SK-N-SH (cell line): ENCODE results near the gene EIF4E1B. TPM values are rescaled to one million over a fixed set of nuclear protein-coding genes. Genes with fewer than 3 reads are reported as not detected.

ENCODE experiments used
- CTCF ChIA-PET: fragments of 300-600, 350-600 bp; formaldehyde crosslinking; extraction: SDS; loops from one replicate; lab custom pipeline; 2021; lab: Yijun Ruan, JAX
- POLR2A ChIA-PET: fragments of 350-600 bp; sonication (Branson Sonifier 250); formaldehyde crosslinking; extraction: SDS; loops from one replicate; lab custom pipeline; 2020; ENCODE audit warnings: antibody characterized with exemption, inconsistent platforms; lab: Yijun Ruan, JAX
- DNase-seq: peaks from one replicate; pipeline ENCODE4 v3.0.0; 2012
- H2AFZ ChIP-seq: fragments of 200-600 bp; sonication (generic); 2 replicates; pipeline ENCODE4 v1.8.1; 2016; ENCODE audit warnings: antibody characterized with exemption, mild to moderate bottlenecking, low read depth
- H3F3A ChIP-seq: fragments of 200-600 bp; sonication (generic); replicated peaks from 2 replicates; pipeline ENCODE3; 2016; ENCODE audit warnings: antibody characterized with exemption, mild to moderate bottlenecking; ENCODE audit not compliant: insufficient read depth
- H3K27ac ChIP-seq, 2 experiments: fragments of 200-500 bp in 1 of 2; fragments of 200-600 bp in 1 of 2; sonication (Bioruptor generic) in 1 of 2; sonication (generic), shearing (Covaris generic) in 1 of 2; 2 replicates each; pipeline versions ENCODE4 v1.5.1 to v1.6.1; 2014 to 2016; ENCODE audit warnings: low read depth in 2 of 2, inconsistent platforms in 1 of 2, low read length in 1 of 2, mild to moderate bottlenecking in 1 of 2, mixed read lengths in 1 of 2
- H3K27me3 ChIP-seq: fragments of 200-600 bp; sonication (generic), shearing (Covaris generic); 2 replicates; pipeline ENCODE4 v1.6.1; 2016; ENCODE audit warnings: mixed run types; ENCODE audit not compliant: insufficient read depth
- H3K36me3 ChIP-seq, 2 experiments: fragments of 200-500 bp in 1 of 2; fragments of 200-600 bp in 1 of 2; sonication (Bioruptor generic) in 1 of 2; sonication (generic) in 1 of 2; replicated peaks in 1 of 2; 2 replicates each; pipeline versions ENCODE3 to v1.5.1; 2014 to 2016; ENCODE audit warnings: low read length in 1 of 2, mild to moderate bottlenecking in 1 of 2; ENCODE audit not compliant: insufficient read depth in 2 of 2, control insufficient read depth in 1 of 2
- H3K4me1 ChIP-seq, 2 experiments: fragments of 200-500 bp in 1 of 2; fragments of 200-600 bp in 1 of 2; sonication (Bioruptor generic) in 1 of 2; sonication (generic), shearing (Covaris generic) in 1 of 2; 2 replicates each; pipeline versions ENCODE4 v1.5.1 to v1.6.1; 2014 to 2016; ENCODE audit warnings: low read depth in 1 of 2, low read length in 1 of 2, mixed run types in 1 of 2; ENCODE audit not compliant: insufficient read depth in 2 of 2, control insufficient read depth in 1 of 2
- H3K4me2 ChIP-seq: fragments of 200-600 bp; sonication (generic), shearing (Covaris generic); 2 replicates; pipeline ENCODE4 v1.6.1; 2017; ENCODE audit warnings: mixed run types
- H3K4me3 ChIP-seq, 2 experiments: fragments of 200-500 bp in 1 of 2; fragments of 200-600 bp in 1 of 2; sonication (Bioruptor generic) in 1 of 2; sonication (generic), shearing (Covaris generic) in 1 of 2; 2 replicates each; pipeline versions ENCODE4 v1.5.1 to v1.8.1; 2014 to 2016; ENCODE audit warnings: low read depth in 2 of 2, inconsistent platforms in 1 of 2, low read length in 1 of 2, mild to moderate bottlenecking in 1 of 2, mixed read lengths in 1 of 2, moderate library complexity in 1 of 2
- H3K79me2 ChIP-seq: fragments of 200-600 bp; sonication (generic); 2 replicates; pipeline ENCODE4 v1.8.1; 2017; ENCODE audit warnings: mild to moderate bottlenecking; ENCODE audit not compliant: insufficient read depth
- H3K9ac ChIP-seq: fragments of 200-600 bp; sonication (generic); 2 replicates; pipeline ENCODE4 v1.6.1; 2017; ENCODE audit warnings: mixed run types
- H3K9me2 ChIP-seq: fragments of 200-600 bp; sonication (generic); 2 replicates; pipeline ENCODE4 v1.6.1; 2017; ENCODE audit warnings: mixed run types
- H3K9me3 ChIP-seq: fragments of 200-600 bp; sonication (generic); 2 replicates; pipeline ENCODE4 v1.6.1; 2017; ENCODE audit warnings: mixed run types, mild to moderate bottlenecking, moderate library complexity
- H4K20me1 ChIP-seq: fragments of 200-600 bp; sonication (generic); 2 replicates; pipeline ENCODE4 v1.6.1; 2017; ENCODE audit warnings: mild to moderate bottlenecking, mixed run types; ENCODE audit not compliant: insufficient read depth
- CHD2 ChIP-seq: fragments of 150-350 bp; IDR thresholded peaks from 2 replicates; pipeline ENCODE4 v1.6.1; 2018; ENCODE audit warnings: low read length; ENCODE audit not compliant: partially characterized antibody
- CTCF ChIP-seq: fragments of 200-600 bp; sonication (generic); IDR thresholded peaks from 2 replicates; pipeline ENCODE4 v1.6.1; 2017; ENCODE audit warnings: antibody characterized with exemption, mild to moderate bottlenecking, moderate library complexity
- EZH2phosphoT487 ChIP-seq: fragments of 200-600 bp; sonication (generic); IDR thresholded peaks from 2 replicates; pipeline ENCODE4 v1.6.1; 2017; ENCODE audit warnings: low read depth, mixed run types, mild to moderate bottlenecking, antibody characterized with exemption, moderate library complexity, borderline replicate concordance
- FOSL2 ChIP-seq: IDR thresholded peaks from 2 replicates; pipeline ENCODE4 v1.4.0; 2012; ENCODE audit warnings: low read depth, mild to moderate bottlenecking, moderate library complexity, borderline replicate concordance
- FOXJ3 ChIP-seq: sonication (generic); formaldehyde crosslinking; IDR thresholded peaks from 2 replicates; pipeline ENCODE4 v1.5.1; 2020; ENCODE audit warnings: mild to moderate bottlenecking, missing genetic modification reagents
- FOXM1 ChIP-seq: IDR thresholded peaks from 2 replicates; pipeline ENCODE4 v1.4.0; 2012; ENCODE audit warnings: low read depth, mild to moderate bottlenecking
- IRF3 ChIP-seq: fragments of 150-350 bp; IDR thresholded peaks from 2 replicates; pipeline ENCODE4 v1.6.1; 2016; ENCODE audit warnings: mild to moderate bottlenecking, low read depth, low read length
- JUND ChIP-seq: IDR thresholded peaks from 2 replicates; pipeline ENCODE4 v1.4.0; 2012
- MEF2A ChIP-seq: IDR thresholded peaks from 2 replicates; pipeline ENCODE4 v1.4.0; 2012; ENCODE audit warnings: low read depth, borderline replicate concordance
- MXI1 ChIP-seq: IDR thresholded peaks from 2 replicates; pipeline ENCODE4 v1.6.1; 2012; ENCODE audit warnings: mild to moderate bottlenecking, low read depth, low read length, improper control_type of control experiment
- POLR2AphosphoS5 ChIP-seq: IDR thresholded peaks from 2 replicates; pipeline ENCODE4 v1.6.1; 2012; ENCODE audit warnings: low read depth, low read length
- RAD21 ChIP-seq: IDR thresholded peaks from 2 replicates; pipeline ENCODE4 v1.6.1; 2012; ENCODE audit warnings: mild to moderate bottlenecking, low read length
- RFX5 ChIP-seq: IDR thresholded peaks from 2 replicates; pipeline ENCODE4 v1.6.1; 2012; ENCODE audit warnings: mild to moderate bottlenecking, improper control_type of control experiment, low read length
- YY1 ChIP-seq: IDR thresholded peaks from 2 replicates; pipeline ENCODE4 v1.4.0; 2012; ENCODE audit warnings: low read depth, mild to moderate bottlenecking
- ZBTB33 ChIP-seq: IDR thresholded peaks from 2 replicates; pipeline ENCODE4 v1.4.0; 2012; ENCODE audit warnings: low read depth, borderline replicate concordance
- WGBS: methylation state at CpG from one replicate; pipeline ENCODE4 v1.1.6; 2017; ENCODE audit warnings: low lambda C conversion rate; 5-methylcytosine and 5-hydroxymethylcytosine counted together
- polyA plus RNA-seq, 3 experiments: library from polyadenylated mRNA; depleted of rRNA; stranded (reverse); fragments of >200 nt; gene quantifications; 2 replicates each; pipeline ENCODE4 v1.2.3, GENCODE V29; 2012
- TF ChIP-seq, protein P1 (sequence below): IDR thresholded peaks from 2 replicates; pipeline ENCODE4 v1.4.0; 2012; ENCODE audit warnings: low read depth, borderline replicate concordance
- TF ChIP-seq, protein P2 (sequence below): IDR thresholded peaks from 2 replicates; pipeline ENCODE4 v1.4.0; 2012; ENCODE audit warnings: low read depth
- TF ChIP-seq, protein P3 (sequence below): IDR thresholded peaks from 2 replicates; pipeline ENCODE4 v1.6.1; 2012; ENCODE audit warnings: mild to moderate bottlenecking, low read depth, low read length, moderate library complexity

EIF4E1B gene
- polyA plus RNA-seq, 1 of the 3 experiments (the other 2 are of a cell fraction), result not detected

- no peak for TF ChIP-seq ZBTB33
- TF ChIP-seq, all 33 proteins: peak for 0
These were observed 35.9 kb upstream of the EIF4E1B start (continued) for GRCh38 chr5:176594554-176594953.

DNA sequence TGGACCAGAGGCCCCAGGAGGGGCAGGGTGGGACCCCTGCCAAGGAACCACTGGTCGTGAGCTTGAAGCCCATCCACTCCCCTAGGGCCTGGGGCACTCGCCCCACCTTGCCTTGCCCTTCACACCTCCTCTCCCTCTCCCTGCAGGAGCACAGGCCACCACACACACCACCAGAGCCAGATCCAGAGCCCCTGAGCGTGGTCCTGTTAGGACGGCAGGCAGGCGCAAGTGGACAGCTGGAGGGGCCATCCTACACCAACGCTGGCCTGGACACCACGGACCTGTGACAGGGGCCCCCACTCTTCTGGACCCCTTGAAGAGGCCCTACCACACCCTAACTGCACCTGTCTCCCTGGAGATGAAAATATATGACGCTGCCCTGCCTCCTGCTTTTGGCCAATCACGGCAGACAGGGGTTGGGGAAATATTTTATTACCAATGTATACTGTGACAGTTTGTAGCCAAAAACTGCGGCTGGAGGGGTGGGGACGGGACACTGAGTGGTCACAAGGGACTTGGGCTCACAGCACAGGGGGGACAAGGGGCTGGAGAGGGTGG lies 35.0 kb upstream of the EIF4E1B start:
- 82% methylated on average over 7 of the region's 11 CpGs for WGBS
- H3K9me3 ChIP-seq, result no peaks in the 10 kb centered on the region
- H3K9ac ChIP-seq, result no peak overlapping the region
- H3K27ac ChIP-seq, result no peak overlapping the region
- H3K4me2 ChIP-seq, result no peak overlapping the region
- H3K4me1 ChIP-seq, result no peaks in the 10 kb centered on the region
- peaks cover 0 to 8% of the 10 kb centered on the region in 2 experiments for H3K36me3 ChIP-seq
- POLR2A ChIA-PET, result no interaction called here
- H3K9me2 ChIP-seq, result no peaks in the 10 kb centered on the region
- no peaks in the 10 kb centered on the region for H3K79me2 ChIP-seq
- no peak overlapping the region for H2AFZ ChIP-seq
- CTCF ChIA-PET, result interaction anchor here (1.2 kb wide), 1 partner anchor 22 kb away, joined by 4 read pairs; no protein-coding TSS in a partner anchor
- no peaks in the 10 kb centered on the region for H3K27me3 ChIP-seq
- no peak for DNase-seq
- no peak overlapping the region for H3K4me3 ChIP-seq
- H4K20me1 ChIP-seq, result no peaks in the 10 kb centered on the region
- no peaks in the 10 kb centered on the region for H3F3A ChIP-seq
- TF ChIP-seq EZH2phosphoT487 (no peak), FOSL2 (no peak), POLR2AphosphoS5 (no peak), CTCF (no peak), MEF2A (no peak), IRF3 (no peak), MXI1 (no peak), RFX5 (no peak), FOXJ3 (CRISPR knock-in tag) (no peak), RAD21 (no peak), JUND (no peak), ZBTB33 (no peak), CHD2 (no peak), FOXM1 (no peak), YY1 (no peak)
- TF ChIP-seq, protein P1, sequence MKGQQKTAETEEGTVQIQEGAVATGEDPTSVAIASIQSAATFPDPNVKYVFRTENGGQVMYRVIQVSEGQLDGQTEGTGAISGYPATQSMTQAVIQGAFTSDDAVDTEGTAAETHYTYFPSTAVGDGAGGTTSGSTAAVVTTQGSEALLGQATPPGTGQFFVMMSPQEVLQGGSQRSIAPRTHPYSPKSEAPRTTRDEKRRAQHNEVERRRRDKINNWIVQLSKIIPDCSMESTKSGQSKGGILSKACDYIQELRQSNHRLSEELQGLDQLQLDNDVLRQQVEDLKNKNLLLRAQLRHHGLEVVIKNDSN, result no peak
- TF ChIP-seq, protein P2, sequence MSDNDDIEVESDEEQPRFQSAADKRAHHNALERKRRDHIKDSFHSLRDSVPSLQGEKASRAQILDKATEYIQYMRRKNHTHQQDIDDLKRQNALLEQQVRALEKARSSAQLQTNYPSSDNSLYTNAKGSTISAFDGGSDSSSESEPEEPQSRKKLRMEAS, result no peak
- TF ChIP-seq, protein P3, sequence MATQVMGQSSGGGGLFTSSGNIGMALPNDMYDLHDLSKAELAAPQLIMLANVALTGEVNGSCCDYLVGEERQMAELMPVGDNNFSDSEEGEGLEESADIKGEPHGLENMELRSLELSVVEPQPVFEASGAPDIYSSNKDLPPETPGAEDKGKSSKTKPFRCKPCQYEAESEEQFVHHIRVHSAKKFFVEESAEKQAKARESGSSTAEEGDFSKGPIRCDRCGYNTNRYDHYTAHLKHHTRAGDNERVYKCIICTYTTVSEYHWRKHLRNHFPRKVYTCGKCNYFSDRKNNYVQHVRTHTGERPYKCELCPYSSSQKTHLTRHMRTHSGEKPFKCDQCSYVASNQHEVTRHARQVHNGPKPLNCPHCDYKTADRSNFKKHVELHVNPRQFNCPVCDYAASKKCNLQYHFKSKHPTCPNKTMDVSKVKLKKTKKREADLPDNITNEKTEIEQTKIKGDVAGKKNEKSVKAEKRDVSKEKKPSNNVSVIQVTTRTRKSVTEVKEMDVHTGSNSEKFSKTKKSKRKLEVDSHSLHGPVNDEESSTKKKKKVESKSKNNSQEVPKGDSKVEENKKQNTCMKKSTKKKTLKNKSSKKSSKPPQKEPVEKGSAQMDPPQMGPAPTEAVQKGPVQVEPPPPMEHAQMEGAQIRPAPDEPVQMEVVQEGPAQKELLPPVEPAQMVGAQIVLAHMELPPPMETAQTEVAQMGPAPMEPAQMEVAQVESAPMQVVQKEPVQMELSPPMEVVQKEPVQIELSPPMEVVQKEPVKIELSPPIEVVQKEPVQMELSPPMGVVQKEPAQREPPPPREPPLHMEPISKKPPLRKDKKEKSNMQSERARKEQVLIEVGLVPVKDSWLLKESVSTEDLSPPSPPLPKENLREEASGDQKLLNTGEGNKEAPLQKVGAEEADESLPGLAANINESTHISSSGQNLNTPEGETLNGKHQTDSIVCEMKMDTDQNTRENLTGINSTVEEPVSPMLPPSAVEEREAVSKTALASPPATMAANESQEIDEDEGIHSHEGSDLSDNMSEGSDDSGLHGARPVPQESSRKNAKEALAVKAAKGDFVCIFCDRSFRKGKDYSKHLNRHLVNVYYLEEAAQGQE, result no peak
